ENCODE data around the gene NBPF15.
A peak's percentile ranks its signal among the peaks of the same experiment; 100 is the strongest.
"Not testable (repeated sequence)": the region's sequence is repeated elsewhere in the genome, so short reads cannot be mapped to it uniquely, and the experiment has no call there.

Gene NBPF15, protein sequence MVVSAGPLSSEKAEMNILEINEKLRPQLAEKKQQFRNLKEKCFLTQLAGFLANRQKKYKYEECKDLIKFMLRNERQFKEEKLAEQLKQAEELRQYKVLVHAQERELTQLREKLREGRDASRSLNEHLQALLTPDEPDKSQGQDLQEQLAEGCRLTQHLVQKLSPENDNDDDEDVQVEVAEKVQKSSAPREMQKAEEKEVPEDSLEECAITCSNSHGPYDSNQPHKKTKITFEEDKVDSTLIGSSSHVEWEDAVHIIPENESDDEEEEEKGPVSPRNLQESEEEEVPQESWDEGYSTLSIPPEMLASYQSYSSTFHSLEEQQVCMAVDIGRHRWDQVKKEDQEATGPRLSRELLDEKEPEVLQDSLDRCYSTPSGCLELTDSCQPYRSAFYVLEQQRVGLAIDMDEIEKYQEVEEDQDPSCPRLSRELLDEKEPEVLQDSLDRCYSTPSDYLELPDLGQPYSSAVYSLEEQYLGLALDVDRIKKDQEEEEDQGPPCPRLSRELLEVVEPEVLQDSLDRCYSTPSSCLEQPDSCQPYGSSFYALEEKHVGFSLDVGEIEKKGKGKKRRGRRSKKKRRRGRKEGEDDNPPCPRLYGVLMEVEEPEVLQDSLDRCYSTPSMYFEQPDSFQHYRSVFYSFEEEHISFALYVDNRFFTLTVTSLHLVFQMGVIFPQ

DNA sequence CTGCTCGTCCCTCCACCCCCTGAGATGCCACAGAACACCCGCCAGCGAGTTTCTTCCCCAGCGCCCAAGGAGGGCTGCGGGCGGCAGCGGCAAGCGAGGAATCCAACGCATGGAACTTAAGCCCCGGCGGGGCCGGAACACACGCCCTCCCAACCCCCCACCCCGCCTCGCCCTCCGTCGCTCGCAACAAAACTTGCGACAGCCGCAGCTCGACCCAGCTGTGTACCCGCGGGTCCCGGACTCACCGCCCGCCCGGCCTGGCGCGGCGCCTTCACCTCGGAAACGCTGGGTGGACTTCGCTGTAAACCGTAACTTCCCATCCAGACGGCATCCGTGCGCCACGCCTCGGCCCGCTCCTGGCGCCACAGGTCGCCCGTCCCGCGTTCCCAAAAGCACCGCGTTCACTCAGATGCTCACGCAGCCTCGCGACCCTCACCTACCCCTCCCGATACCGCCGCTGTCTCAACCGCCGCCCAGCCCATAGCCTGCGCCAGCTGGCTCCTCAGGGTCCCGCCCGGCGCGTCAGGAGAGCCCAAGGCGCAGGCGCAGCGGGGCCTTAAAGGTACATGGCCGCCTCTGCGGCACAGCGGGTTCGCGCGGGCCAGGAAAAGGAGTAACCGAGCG is at the start of gene NBPF15:
NBPF15 (minus strand) TSS at position 534 of the 624 bp plus-strand sequence. CDS start 21,666 bp downstream, outside the sequence.
- DNase-seq (ENCODE audit: low read depth) = not testable (repeated sequence)
- peak within 1 kb of the TSS; percentile 65 for H3K4me3 ChIP-seq (ENCODE audit: control insufficient read depth, low read depth, low read length)

DNA sequence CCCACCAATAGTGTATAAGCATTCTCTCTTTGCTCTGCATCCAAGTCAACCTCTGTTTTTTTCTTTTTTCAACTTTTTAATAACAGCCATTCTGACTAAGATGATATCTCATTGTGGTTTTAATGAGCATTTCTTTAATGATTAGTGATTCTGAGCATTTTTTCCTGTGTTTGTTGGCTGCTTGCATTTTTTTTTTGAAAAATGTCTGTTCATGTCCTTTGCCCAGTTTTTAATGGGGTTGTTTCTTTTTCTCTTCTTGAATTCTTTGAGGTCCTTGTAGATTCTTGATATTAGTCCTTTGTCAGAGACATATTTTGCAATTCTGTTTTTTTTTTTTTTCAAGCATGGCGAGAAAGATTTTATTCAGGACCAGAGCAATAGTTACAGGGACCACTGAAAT is 35.0 kb upstream of the NBPF15 start:
- not testable (repeated sequence) for H3K4me3 ChIP-seq (ENCODE audit: control insufficient read depth, low read depth, low read length); DNase-seq (ENCODE audit: low read depth)

DNA sequence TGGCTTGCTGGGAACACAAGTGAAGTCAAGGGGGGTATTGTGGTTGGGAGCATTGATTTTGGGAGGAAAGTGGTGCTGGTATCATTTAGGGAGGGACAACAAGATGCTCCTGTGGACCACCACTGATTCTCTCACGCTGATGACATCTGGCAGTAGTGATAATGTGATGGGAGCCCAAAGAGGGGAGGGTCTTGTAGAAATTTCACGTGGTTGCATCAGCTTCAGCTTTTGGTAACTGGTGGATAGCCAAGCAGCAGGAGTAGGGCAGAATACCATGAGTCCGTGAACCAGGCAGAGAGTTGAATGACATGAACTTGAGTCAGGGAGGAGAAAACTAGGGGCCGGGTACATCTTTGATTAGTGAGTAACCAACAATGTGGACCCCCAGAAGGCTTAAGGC is 32.7 kb upstream of the NBPF15 start:
- DNase-seq (ENCODE audit: low read depth); H3K4me3 ChIP-seq (ENCODE audit: control insufficient read depth, low read depth, low read length): not testable (repeated sequence)

DNA sequence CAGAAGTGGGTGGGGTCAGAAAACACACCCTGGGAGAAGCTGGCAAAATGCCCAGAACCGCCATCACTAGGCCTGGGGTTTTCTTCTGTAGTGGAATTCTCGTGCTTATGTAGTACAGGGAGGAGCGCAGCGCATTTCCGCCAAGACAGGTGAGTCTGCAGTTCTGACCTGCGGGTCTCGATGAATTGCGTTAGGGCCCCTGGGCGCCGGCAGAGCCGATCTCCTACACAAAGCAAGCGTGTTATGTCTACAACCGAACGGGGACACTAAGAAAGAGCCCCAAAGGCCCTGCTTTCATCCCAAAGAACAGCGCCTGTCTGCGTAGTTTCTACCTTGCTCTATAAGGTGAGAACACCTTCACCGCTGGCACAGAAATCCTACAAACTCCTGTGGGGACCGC is 28.9 kb upstream of the NBPF15 start:
- H3K4me3 ChIP-seq (ENCODE audit: control insufficient read depth, low read depth, low read length); DNase-seq (ENCODE audit: low read depth): not testable (repeated sequence)

DNA sequence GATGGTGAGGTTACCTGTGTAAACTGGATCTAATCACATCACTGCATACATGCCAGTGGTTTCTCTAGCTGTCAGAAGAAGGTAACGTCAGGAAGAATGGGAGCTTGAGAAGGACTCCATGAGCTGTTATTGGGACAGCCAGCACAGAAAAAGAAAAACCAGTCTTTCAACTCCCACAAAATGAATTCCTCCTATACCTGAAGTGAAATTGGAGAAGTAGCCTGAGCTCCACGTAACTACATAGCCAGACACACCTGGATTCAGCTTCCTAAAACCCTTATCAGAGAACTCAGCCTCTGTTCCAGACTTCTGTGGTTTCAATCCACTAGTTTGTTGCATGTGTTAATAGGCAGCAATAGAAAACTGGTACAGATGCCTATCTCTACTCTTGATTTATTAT is 25.5 kb upstream of the NBPF15 start:
- H3K4me3 ChIP-seq (ENCODE audit: control insufficient read depth, low read depth, low read length); DNase-seq (ENCODE audit: low read depth): not testable (repeated sequence)

DNA sequence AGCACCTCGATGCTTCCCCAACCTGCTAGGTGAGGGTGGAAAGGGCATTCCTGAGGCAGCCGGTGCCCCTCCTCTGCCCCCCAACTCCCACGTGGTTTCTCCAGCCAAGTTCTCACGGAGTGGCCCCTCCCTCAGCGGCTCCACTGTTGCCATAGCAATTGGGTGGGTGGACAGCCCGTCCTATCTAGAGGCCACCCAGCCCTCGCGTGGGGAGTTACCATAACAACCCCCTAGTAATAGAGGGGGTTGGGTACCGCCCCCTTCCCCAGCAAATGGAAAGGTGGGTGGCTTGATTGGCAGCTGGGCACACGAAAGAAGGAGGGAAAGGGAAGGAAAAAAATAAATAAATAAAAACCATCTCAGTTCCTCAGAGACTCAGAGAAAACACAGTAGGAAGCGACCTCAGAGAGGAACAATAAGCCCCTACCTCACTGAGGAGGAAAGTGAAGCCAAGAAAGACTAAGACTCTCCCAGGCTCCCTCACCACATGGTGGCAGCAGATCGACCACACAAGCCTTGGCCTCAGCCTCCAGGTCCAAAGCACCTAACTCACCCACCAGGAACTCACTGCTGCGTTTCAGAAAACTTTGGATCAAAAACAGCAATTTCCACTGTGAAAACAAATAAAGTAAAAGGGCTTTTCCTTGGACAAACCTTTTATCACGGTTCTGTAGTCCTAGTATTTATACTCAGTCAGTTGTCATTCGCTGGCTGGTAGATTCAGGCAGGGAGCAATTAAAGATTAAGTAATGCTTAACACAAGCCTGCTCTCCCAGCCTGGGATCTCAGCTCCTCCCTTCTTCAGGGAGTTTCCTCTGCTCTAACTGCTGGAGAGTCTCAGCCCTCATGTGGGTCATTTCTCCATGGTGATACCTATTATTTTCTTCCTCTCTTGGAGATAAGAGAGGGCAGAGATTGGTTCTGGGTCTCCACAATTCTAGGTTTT is 23.9 kb upstream of the NBPF15 start:
- DNase-seq (ENCODE audit: low read depth); H3K4me3 ChIP-seq (ENCODE audit: control insufficient read depth, low read depth, low read length): not testable (repeated sequence)

DNA sequence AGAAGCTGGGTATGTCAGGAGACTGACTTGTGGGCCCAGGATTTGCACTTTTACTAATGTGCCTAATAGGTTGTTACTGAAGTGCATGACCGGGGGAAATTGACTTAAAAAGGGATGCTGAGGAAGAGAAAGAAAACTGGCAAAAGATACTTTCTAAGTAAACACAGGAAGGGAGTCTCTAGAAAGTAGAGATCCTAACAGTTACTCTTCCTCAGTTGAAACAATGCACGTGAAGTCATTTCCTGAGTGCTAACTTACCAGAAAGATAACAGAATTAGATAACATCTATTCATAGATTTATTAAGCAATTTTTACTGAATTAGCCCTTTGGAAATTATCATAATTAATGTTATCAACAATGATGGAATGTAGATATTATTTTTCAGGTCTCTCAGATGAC is 12.4 kb upstream of the NBPF15 start:
- H3K4me3 ChIP-seq (ENCODE audit: control insufficient read depth, low read depth, low read length); DNase-seq (ENCODE audit: low read depth): not testable (repeated sequence)

DNA sequence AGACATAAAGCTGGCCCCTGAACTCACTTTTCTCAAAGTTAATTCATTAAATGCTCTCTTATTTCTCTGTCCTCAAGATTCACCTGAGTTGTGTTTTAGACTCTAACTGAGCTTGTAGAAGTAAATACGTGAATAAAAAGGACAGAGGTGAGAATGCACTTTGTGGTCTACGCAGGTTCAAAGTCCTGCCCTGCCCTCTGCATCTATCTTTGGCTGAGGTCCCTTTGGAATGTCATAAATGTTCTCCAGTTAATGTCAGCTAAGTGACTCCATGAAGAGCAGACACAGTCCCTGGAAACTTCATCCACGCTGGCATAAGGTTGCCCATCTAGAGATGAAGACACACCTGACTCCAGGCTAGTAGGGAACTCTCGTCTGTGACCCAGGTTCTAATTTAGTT is 10.0 kb upstream of the NBPF15 start:
- H3K4me3 ChIP-seq (ENCODE audit: control insufficient read depth, low read depth, low read length); DNase-seq (ENCODE audit: low read depth): not testable (repeated sequence)

DNA sequence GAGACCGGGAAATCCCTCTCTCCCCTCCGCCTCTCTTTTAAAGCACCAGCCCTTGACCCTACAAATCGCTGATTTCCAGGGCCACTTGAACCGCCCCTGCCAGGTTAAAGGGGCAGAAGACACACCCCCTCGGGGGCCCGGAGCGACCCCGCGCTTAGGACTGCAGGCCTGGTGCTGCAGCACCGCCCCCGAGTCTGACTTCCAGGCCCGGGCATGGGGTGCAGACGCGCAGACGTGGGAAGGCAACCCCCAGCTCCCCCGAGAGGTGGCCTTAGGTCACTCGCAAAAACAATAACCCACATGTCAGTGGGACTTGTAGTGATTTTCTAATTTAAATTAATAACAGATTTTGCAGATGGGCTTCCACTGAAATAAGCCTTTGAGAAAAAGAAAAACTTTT is 309 bp upstream of the NBPF15 start:
- not testable (repeated sequence) for H3K4me3 ChIP-seq (ENCODE audit: control insufficient read depth, low read depth, low read length); DNase-seq (ENCODE audit: low read depth)

DNA sequence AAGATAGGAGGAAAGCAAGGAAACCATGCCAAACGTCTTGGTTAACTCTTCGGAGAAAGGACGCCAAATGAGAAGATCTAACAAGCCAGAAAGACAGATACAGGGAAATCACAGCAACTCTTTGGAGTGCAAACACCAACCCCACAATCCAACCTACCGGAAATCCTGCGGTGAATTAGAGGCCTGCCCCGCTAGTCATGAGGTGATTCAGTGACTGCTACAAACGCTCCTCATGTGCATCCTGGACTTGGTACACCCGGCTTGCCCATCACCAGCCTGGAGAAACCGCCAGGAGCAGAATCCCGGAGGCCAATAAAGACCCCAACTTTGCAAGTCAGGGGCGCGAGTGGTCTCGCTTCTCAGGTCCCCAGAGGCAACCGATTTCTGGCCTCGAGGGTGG is 783 bp downstream of the NBPF15 start:
- H3K4me3 ChIP-seq (ENCODE audit: control insufficient read depth, low read depth, low read length) = peak overlapping the region; percentile 65
- DNase-seq (ENCODE audit: low read depth) = not testable (repeated sequence)

DNA sequence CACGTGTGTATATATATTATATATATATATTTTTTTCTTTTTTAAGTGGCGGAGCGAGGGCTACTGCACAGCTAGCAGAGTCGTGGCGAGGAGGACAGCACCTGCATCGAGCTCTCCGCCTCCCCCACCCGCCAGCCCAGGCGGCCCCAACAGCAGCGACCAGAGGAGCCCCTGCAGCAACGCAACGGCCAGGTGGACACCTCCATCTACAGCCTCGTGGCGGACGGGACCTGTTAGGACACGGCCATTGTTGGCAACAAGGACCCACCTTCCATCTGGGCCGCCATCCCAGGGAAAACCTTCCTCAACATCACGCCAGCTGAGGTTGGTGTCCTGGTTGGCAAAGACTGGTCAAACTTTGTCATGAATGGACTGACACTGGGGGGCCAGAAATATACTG is 19.1 kb downstream of the NBPF15 start:
- not testable (repeated sequence) for DNase-seq (ENCODE audit: low read depth)

DNA sequence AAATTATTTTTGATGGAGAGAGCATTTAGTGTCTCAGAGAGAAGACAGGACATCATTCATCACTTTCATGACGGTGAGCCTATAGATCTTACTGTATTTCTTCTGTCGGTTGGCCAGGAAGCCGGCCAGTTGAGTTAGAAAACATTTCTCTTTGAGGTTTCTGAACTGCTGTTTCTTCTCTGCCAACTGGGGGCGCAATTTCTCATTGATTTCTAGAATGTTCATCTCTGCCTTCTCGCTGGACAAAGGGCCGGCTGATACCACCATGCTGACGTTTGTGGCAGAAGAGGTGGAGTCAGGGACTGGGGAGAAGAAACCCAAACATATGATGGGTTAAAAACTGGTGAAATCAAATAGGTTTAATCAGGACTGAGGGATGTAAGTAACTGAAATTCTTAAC is 21.7 kb downstream of the NBPF15 start:
- H3K4me3 ChIP-seq (ENCODE audit: control insufficient read depth, low read depth, low read length); DNase-seq (ENCODE audit: low read depth): not testable (repeated sequence)

More for the DNA sequence above, 19.1 kb downstream of the NBPF15 start:
- not testable (repeated sequence) for H3K4me3 ChIP-seq (ENCODE audit: control insufficient read depth, low read depth, low read length)
